GM12801 (cell line): ENCODE data around the gene RRP8.

Source experiments
- CTCF ChIP-seq: IDR thresholded peaks from one replicate; pipeline ENCODE4 v1.5.1; 2011; ENCODE audit warnings: control low read depth; ENCODE audit not compliant: insufficient read length; ENCODE audit errors: extremely low read depth

RRP8 gene

GRCh38 chr11:6646918-6647679, 43.7 kb upstream of the RRP8 start:
- TF ChIP-seq CTCF = no peak

- no peak for TF ChIP-seq CTCF
These were observed 43.1 kb upstream of the RRP8 start for GRCh38 chr11:6646576-6646917.

DNA sequence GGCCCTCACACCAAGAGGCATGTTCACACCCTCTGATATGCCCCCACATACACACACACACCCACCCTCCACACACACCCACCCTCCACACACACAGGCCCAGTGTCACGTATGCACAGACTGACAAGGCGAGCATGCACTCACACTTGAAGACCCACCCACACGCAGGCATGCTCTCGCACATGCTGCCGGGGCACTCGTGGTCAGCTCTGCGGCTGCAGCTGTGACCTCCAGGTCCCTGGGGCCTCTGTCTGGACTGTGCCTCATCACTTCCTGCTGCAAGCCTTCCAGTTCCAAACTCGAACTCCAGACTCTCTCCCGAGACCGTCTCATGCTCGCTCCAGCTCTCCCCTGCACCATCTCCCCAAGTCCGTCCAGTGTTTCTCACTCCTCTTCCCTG, 42.7 kb upstream of the RRP8 start:
- TF ChIP-seq CTCF = no peak

DNA sequence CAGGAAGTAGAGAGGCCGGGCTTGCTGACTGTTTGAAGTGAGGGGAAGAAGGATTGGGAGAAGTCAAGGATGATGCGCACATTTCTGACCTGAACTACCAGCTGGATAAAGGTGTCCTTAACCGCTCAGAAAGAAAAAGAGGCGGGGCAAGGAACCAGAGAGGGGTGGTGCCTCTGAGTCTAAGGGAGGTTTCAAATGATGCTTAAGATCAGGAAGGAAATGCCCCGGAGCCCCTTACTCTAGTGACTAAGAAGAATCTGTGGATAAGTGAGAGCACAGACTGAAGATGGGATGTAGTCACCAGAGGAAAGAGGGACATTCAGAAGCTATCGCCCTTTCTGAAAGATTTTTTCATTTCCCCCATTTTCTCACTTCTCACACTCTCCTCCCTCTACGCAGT, 39.5 kb upstream of the RRP8 start:
- no peak for TF ChIP-seq CTCF

GRCh38 chr11:6640985-6641701, 37.7 kb upstream of the RRP8 start:
- no peak for TF ChIP-seq CTCF

GRCh38 chr11:6640036-6640984, 36.9 kb upstream of the RRP8 start:
- TF ChIP-seq CTCF = no peak

DNA sequence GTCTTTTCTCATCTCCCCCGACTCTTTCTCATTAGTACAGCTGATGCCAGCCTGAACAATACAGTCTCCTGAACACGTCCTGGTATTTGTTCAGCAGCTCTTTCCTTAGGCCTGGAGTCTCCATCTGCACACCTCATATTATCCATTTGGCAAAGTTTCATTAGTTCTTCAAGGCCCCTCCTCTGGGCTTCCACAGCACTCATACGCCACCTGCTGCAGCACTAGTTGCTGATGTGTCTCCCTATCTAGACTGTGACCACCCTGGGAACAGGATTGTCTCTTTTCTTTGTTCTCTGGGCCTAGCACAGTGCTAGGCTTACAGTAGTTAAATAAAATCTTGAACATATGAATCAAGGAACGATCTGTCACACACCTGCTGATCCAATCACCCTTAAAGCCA, 35.0 kb upstream of the RRP8 start:
- TF ChIP-seq CTCF = no peak
